HG03103 (cell line): Measurements from ENCODE around the gene PET100.

Experiments used
- ATAC-seq: cut with Tn5 transposase; IDR thresholded peaks from one replicate; pipeline ENCODE4 v1.9.1; 2021; ENCODE audit warnings: low read depth; ENCODE audit not compliant: unreplicated experiment

The PET100 gene

GRCh38 chr19:7611541-7612279 lies 17.9 kb upstream of the PET100 start:
- ATAC-seq = no peak

- ATAC-seq = no peak
These were observed 17.0 kb upstream of the PET100 start for GRCh38 chr19:7612282-7613274.

- ATAC-seq = no peak
These were observed 14.5 kb upstream of the PET100 start for GRCh38 chr19:7614859-7615741.

GRCh38 chr19:7617172-7617571 lies 12.4 kb upstream of the PET100 start:
- ATAC-seq = no peak

- no peak for ATAC-seq
These were observed 11.9 kb upstream of the PET100 start for GRCh38 chr19:7617735-7618134.

- no peak for ATAC-seq
These were observed 11.2 kb upstream of the PET100 start for GRCh38 chr19:7618348-7618747.

GRCh38 chr19:7618771-7619510 lies 10.7 kb upstream of the PET100 start:
- ATAC-seq = no peak

- no peak for ATAC-seq
These were observed 9.7 kb upstream of the PET100 start for GRCh38 chr19:7619671-7620441.

GRCh38 chr19:7620442-7621412 lies 8.9 kb upstream of the PET100 start:
- ATAC-seq = no peak

GRCh38 chr19:7622933-7623685 lies 6.5 kb upstream of the PET100 start:
- ATAC-seq = no peak

- no peak for ATAC-seq
These were observed 5.6 kb upstream of the PET100 start for GRCh38 chr19:7623725-7624603.

- ATAC-seq = no peak
These were observed 4.8 kb upstream of the PET100 start for GRCh38 chr19:7624810-7625209.

GRCh38 chr19:7625763-7626372 lies 3.7 kb upstream of the PET100 start:
- ATAC-seq = no peak

- no peak for ATAC-seq
These were observed 2.4 kb upstream of the PET100 start for GRCh38 chr19:7627166-7627565.

- ATAC-seq = no peak
These were observed 843 bp upstream of the PET100 start for GRCh38 chr19:7628589-7629311.
